ENCODE results near the gene IRF3. TPM values are rescaled to one million over a fixed set of nuclear protein-coding genes. Genes with fewer than 3 reads are reported as not detected.

IRF3 gene
- total RNA-seq, 1 experiment from 2014 or later, result 189 TPM

GRCh38 chr19:49688531-49689132 is 23.0 kb upstream of the IRF3 start:
- CTCF ChIA-PET, result interaction anchor here (0.6 kb wide), 1 partner anchor 170 kb away, joined by 3 read pairs; no protein-coding TSS in a partner anchor
- intact Hi-C loops (cut with micrococcal nuclease; ENCODE audit: unreplicated experiment), result no loop called here

GRCh38 chr19:49687566-49688316 is 22.1 kb upstream of the IRF3 start:
- H3K27me3 Mint-ChIP-seq (ENCODE audit: unreplicated experiment), result no peaks in the 10 kb centered on the region

More at GRCh38 chr19:49688531-49689132, 23.0 kb upstream of the IRF3 start:
- Mint-ChIP-seq H3K4me1 (ENCODE audit: low read depth, unreplicated experiment) (no peaks in the 10 kb centered on the region), H3K36me3 (ENCODE audit: insufficient read depth, unreplicated experiment) (peaks cover 87% of the 10 kb centered on the region), H3K27ac (ENCODE audit: unreplicated experiment) (no peak overlapping the region), H3K27me3 (ENCODE audit: unreplicated experiment) (no peaks in the 10 kb centered on the region), H3K4me3 (ENCODE audit: low read depth, unreplicated experiment) (no peak overlapping the region), H3K9me3 (ENCODE audit: low read depth, unreplicated experiment) (no peaks in the 10 kb centered on the region)
- DNase-seq, result no peak
- BruUV-seq (replicated peaks), result no TSS peak
- TF ChIP-seq CTCF (IDR thresholded peaks at IDR 0.05; ENCODE audit: unreplicated experiment), result no peak

GRCh38 chr19:49687150-49687549 is 21.5 kb upstream of the IRF3 start:
- BruUV-seq (replicated peaks), result no TSS peak
- no peaks in the 10 kb centered on the region for H3K9me3 Mint-ChIP-seq (ENCODE audit: low read depth, unreplicated experiment)
- H3K27ac Mint-ChIP-seq (ENCODE audit: unreplicated experiment), result peak overlapping the region; percentile 40
- H3K4me1 Mint-ChIP-seq (ENCODE audit: low read depth, unreplicated experiment), result no peaks in the 10 kb centered on the region
- no peaks in the 10 kb centered on the region for H3K27me3 Mint-ChIP-seq (ENCODE audit: unreplicated experiment)
- no peak overlapping the region for H3K4me3 Mint-ChIP-seq (ENCODE audit: low read depth, unreplicated experiment)
- intact Hi-C loops (cut with micrococcal nuclease; ENCODE audit: unreplicated experiment), result no loop called here
- H3K36me3 Mint-ChIP-seq (ENCODE audit: insufficient read depth, unreplicated experiment), result peaks cover 95% of the 10 kb centered on the region
- no peak for DNase-seq
- CTCF ChIA-PET, result interaction anchor here (0.6 kb wide), 1 partner anchor 11 kb away, joined by 3 read pairs; no protein-coding TSS in a partner anchor
- TF ChIP-seq CTCF (IDR thresholded peaks at IDR 0.05; ENCODE audit: unreplicated experiment), result no peak

More at GRCh38 chr19:49687566-49688316, 22.1 kb upstream of the IRF3 start:
- BruUV-seq (replicated peaks), result no TSS peak
- CTCF ChIA-PET, result no interaction called here
- Mint-ChIP-seq H3K36me3 (ENCODE audit: insufficient read depth, unreplicated experiment) (peaks cover 95% of the 10 kb centered on the region), H3K4me3 (ENCODE audit: low read depth, unreplicated experiment) (no peak overlapping the region), H3K27ac (ENCODE audit: unreplicated experiment) (peak overlapping the region; percentile 40), H3K4me1 (ENCODE audit: low read depth, unreplicated experiment) (no peaks in the 10 kb centered on the region), H3K9me3 (ENCODE audit: low read depth, unreplicated experiment) (no peaks in the 10 kb centered on the region)
- TF ChIP-seq CTCF (IDR thresholded peaks at IDR 0.05; ENCODE audit: unreplicated experiment), result no peak
- intact Hi-C loops (cut with micrococcal nuclease; ENCODE audit: unreplicated experiment), result no loop called here
- DNase-seq, result no peak

- Mint-ChIP-seq H3K4me1 (ENCODE audit: low read depth, unreplicated experiment) (no peaks in the 10 kb centered on the region), H3K27ac (ENCODE audit: unreplicated experiment) (peak overlapping the region; percentile 40), H3K36me3 (ENCODE audit: insufficient read depth, unreplicated experiment) (peaks cover 96% of the 10 kb centered on the region), H3K27me3 (ENCODE audit: unreplicated experiment) (no peaks in the 10 kb centered on the region), H3K4me3 (ENCODE audit: low read depth, unreplicated experiment) (no peak overlapping the region), H3K9me3 (ENCODE audit: low read depth, unreplicated experiment) (no peaks in the 10 kb centered on the region)
- DNase-seq, result no peak
- no TSS peak for BruUV-seq (replicated peaks)
- CTCF ChIA-PET, result interaction anchor here (0.5 to 0.6 kb wide), 2 partner anchors 9 to 10 kb away, joined by 3 to 6 read pairs; no protein-coding TSS in a partner anchor
- intact Hi-C loops (cut with micrococcal nuclease; ENCODE audit: unreplicated experiment), result no loop called here
- TF ChIP-seq CTCF (IDR thresholded peaks at IDR 0.05; ENCODE audit: unreplicated experiment), result no peak
Measured at GRCh38 chr19:49686503-49687088, 20.9 kb upstream of the IRF3 start.

All from Calu3 (cell line).